Glutamatergic neuron (in vitro differentiated cells): ENCODE measurements around the gene C1QL2. TPM values are rescaled to one million over a fixed set of nuclear protein-coding genes. Genes with fewer than 3 reads are reported as not detected.

Experiments
- DNase-seq: peaks from one replicate; pipeline ENCODE4 v3.0.0; 2022
- H3K27ac Mint-ChIP-seq: one replicate; pipeline ENCODE4 v1.8.0; 2020; ENCODE audit warnings: mild to moderate bottlenecking, mixed read lengths, inconsistent platforms; ENCODE audit not compliant: unreplicated experiment
- H3K27me3 Mint-ChIP-seq: one replicate; pipeline ENCODE4 v1.8.0; 2020; ENCODE audit warnings: mild to moderate bottlenecking, moderate library complexity, mixed read lengths, inconsistent platforms; ENCODE audit not compliant: unreplicated experiment
- H3K36me3 Mint-ChIP-seq: one replicate; pipeline ENCODE4 v1.8.0; 2020; ENCODE audit warnings: mild to moderate bottlenecking, mixed read lengths, inconsistent platforms; ENCODE audit not compliant: unreplicated experiment
- H3K4me1 Mint-ChIP-seq: one replicate; pipeline ENCODE4 v1.8.0; 2020; ENCODE audit warnings: mild to moderate bottlenecking, low read depth, mixed read lengths, inconsistent platforms; ENCODE audit not compliant: unreplicated experiment
- H3K4me3 Mint-ChIP-seq: one replicate; pipeline ENCODE4 v1.8.0; 2020; ENCODE audit warnings: mild to moderate bottlenecking, mixed read lengths, inconsistent platforms; ENCODE audit not compliant: unreplicated experiment
- H3K9me3 Mint-ChIP-seq: one replicate; pipeline ENCODE4 v1.8.0; 2020; ENCODE audit warnings: mild to moderate bottlenecking, moderate library complexity, mixed read lengths, inconsistent platforms; ENCODE audit not compliant: unreplicated experiment
- CTCF ChIP-seq: fragments of 200-600 bp; sonication (generic); IDR thresholded peaks from one replicate; pipeline ENCODE4 v1.5.0; 2021; ENCODE audit not compliant: partially characterized antibody, unreplicated experiment
- total RNA-seq: library from RNA; stranded (reverse); fragmentation: NEBNext Ultra II Directional; extraction: Animal tissue kit (Norgen Biotek cat#: 25700); gene quantifications from one replicate; pipeline ENCODE4 v1.2.1, GENCODE V29; 2021; ENCODE audit not compliant: unreplicated experiment

C1QL2 gene
- total RNA-seq, 1 donor from 2014 or later = not detected

GRCh38 chr2:119142824-119143223, 15.7 kb downstream of the C1QL2 start:
- no peak for DNase-seq
- no peak for TF ChIP-seq CTCF
- Mint-ChIP-seq H3K4me1 (no peaks in the 10 kb centered on the region), H3K9me3 (peaks cover 2% of the 10 kb centered on the region), H3K27ac (no peak overlapping the region), H3K27me3 (no peaks in the 10 kb centered on the region), H3K36me3 (no peaks in the 10 kb centered on the region), H3K4me3 (no peak overlapping the region)

GRCh38 chr2:119137502-119137901, 21.0 kb downstream of the C1QL2 start:
- no peak for DNase-seq
- Mint-ChIP-seq H3K27me3 (peaks cover 1% of the 10 kb centered on the region), H3K9me3 (no peaks in the 10 kb centered on the region), H3K27ac (no peak overlapping the region), H3K4me3 (no peak overlapping the region), H3K4me1 (no peaks in the 10 kb centered on the region), H3K36me3 (no peaks in the 10 kb centered on the region)
- no peak for TF ChIP-seq CTCF

- Mint-ChIP-seq H3K9me3 (no peaks in the 10 kb centered on the region), H3K27me3 (peaks cover 1% of the 10 kb centered on the region), H3K36me3 (no peaks in the 10 kb centered on the region), H3K4me1 (no peaks in the 10 kb centered on the region), H3K4me3 (no peak overlapping the region), H3K27ac (no peak overlapping the region)
- TF ChIP-seq CTCF = no peak
- no peak for DNase-seq
Measured at GRCh38 chr2:119136872-119137271, 21.7 kb downstream of the C1QL2 start.

GRCh38 chr2:119136093-119136492, 22.5 kb downstream of the C1QL2 start:
- H3K27me3 Mint-ChIP-seq = peaks cover 2% of the 10 kb centered on the region
- H3K4me1 Mint-ChIP-seq = no peaks in the 10 kb centered on the region
- TF ChIP-seq CTCF = no peak
- DNase-seq = no peak
- H3K27ac Mint-ChIP-seq = no peak overlapping the region
- H3K36me3 Mint-ChIP-seq = no peaks in the 10 kb centered on the region
- no peak overlapping the region for H3K4me3 Mint-ChIP-seq
- H3K9me3 Mint-ChIP-seq = no peaks in the 10 kb centered on the region

- H3K27ac Mint-ChIP-seq = no peak overlapping the region
- peaks cover 3% of the 10 kb centered on the region for H3K27me3 Mint-ChIP-seq
- no peaks in the 10 kb centered on the region for H3K9me3 Mint-ChIP-seq
- DNase-seq = no peak
- no peak for TF ChIP-seq CTCF
- H3K4me3 Mint-ChIP-seq = no peak overlapping the region
- no peaks in the 10 kb centered on the region for H3K36me3 Mint-ChIP-seq
- H3K4me1 Mint-ChIP-seq = no peaks in the 10 kb centered on the region
Measured at GRCh38 chr2:119134775-119135174, 23.8 kb downstream of the C1QL2 start.
